CD4-positive, alpha-beta T cell treated with Interleukin-4 for 4 hours (primary cell): ENCODE data around the gene ZNF512B.
"Not testable (repeated sequence)": the region's sequence is repeated elsewhere in the genome, so short reads cannot be mapped to it uniquely, and the experiment has no call there.

Experiments
- DNase-seq: peaks from one replicate; pipeline ENCODE4 v3.0.0-alpha.2; 2020

The ZNF512B gene

GRCh38 chr20:63963348-63963741 is 6.4 kb downstream of the ZNF512B start:
- DNase-seq, result no peak

- no peak for DNase-seq
Observed at GRCh38 chr20:63962426-63963347, 7.0 kb downstream of the ZNF512B start.

- no peak for DNase-seq
Observed at GRCh38 chr20:63961664-63962425, 7.9 kb downstream of the ZNF512B start.

- not testable (repeated sequence) for DNase-seq
Observed at GRCh38 chr20:63960654-63961621, 8.8 kb downstream of the ZNF512B start.

- no peak for DNase-seq
Observed at GRCh38 chr20:63959699-63960075, 10.0 kb downstream of the ZNF512B start.

DNA sequence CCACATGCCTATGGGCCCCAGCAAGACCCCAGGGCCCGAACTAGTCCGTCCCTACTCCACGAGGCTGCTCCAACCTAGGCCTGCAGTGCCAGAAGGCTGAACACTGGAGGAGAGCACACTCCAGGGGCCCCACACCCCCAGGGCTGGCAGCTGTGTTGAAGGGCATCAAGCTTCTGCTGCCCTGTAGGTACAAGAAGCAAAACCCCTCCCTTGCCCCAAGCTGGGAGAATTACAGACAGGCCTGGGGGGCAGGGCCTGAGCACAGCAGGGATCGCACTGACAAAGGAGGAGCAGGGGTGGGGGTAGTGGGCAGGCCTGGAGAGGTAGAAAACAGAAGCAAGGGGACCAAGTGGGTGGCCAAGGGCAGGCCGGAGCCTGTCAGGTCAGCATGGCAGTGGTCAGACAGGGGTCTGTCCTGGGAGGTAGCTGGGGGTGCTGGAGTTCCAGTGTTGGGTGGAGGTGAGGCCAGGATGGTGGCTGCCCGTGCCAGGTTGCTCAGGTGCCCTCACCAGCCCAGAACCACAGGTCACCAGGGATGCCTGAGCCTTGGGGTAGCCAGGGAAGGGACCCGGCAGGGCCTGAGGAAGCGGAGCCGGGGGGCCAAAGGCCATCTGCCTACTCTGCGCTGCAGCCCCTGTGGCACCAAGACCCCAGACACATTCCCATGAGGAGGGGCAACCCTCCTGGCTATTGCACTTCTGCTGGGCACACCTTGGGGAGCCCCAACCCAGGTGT is 10.6 kb downstream of the ZNF512B start:
- no peak for DNase-seq

- no peak for DNase-seq
Observed at GRCh38 chr20:63958471-63958870, 11.3 kb downstream of the ZNF512B start.

GRCh38 chr20:63957690-63958441 is 11.9 kb downstream of the ZNF512B start:
- no peak for DNase-seq

GRCh38 chr20:63957004-63957689 is 12.6 kb downstream of the ZNF512B start:
- peak; percentile 75 for DNase-seq

- DNase-seq, result no peak
Observed at GRCh38 chr20:63956664-63957003, 13.1 kb downstream of the ZNF512B start.

- DNase-seq, result peak; percentile 88
Observed at GRCh38 chr20:63955827-63956663, 13.7 kb downstream of the ZNF512B start, which contains the start of gene UCKL1. UCKL1 (minus strand) TSS chr20:63956416; CDS start chr20:63956372, 44 bp downstream.

- peak; percentile 37 for DNase-seq
Observed at GRCh38 chr20:63955281-63955826, 14.4 kb downstream of the ZNF512B start.

- DNase-seq, result no peak
Observed at GRCh38 chr20:63953764-63954429, 15.8 kb downstream of the ZNF512B start.

DNA sequence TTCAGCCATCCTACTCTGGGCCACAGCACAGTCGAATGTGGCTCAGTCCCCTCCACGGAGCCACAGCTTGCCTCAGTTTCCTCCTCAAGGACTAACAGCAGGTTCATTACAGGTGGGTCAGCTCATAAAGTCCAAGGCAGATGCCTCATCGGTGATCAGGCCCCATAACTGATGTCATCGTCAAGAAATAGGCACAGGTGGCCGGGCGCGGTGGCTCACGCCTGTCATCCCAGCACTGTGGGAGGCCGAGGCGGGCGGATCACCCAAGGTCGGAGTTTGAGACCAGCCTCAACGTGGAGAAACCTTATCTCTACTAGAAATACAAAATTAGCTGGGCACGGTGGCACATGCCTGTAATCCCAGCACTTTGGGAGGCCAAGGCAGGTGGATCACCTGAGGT is 17.0 kb downstream of the ZNF512B start:
- no peak for DNase-seq

- DNase-seq, result no peak
Observed at GRCh38 chr20:63952210-63952535, 17.6 kb downstream of the ZNF512B start.

DNA sequence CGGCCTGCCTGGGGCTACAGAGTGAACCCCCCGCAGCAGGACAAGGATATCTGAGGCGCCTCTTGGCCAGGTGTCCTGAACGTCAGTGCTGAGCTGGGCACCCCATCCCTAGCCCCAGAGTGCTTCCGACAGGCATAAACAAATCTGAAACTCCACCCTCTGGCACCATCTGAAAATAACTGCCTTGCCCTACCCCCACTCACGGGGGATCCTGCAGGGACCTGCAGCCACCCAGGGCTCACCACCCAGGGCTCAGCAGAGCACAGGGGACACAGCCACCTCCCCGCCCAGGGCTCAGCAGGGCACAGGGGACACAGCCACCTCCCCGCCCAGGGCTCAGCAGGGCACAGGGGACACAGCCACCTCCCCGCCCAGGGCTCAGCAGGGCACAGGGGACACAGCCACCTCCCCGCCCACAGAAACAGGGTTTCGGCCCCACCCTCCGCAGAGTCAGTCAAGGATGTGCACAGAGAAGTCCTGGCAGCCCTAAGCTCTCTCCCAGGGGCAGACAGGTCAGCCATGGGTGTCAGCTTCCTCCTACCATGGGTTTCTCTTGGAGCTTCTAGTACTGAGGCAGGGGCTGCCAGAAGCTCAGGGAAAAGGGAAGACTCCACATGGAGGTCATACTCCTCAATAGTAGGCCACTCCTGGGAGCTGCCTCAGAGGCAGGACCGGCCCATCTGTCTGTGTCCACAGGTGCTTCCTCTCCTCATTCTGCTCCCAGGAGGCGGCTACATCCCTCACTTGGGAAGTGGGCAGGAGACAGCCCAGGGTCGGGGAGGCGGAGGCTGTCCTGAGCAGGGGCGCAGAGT is 18.1 kb downstream of the ZNF512B start:
- DNase-seq, result no peak

- DNase-seq, result no peak
Observed at GRCh38 chr20:63950701-63951397, 18.9 kb downstream of the ZNF512B start.
